MCF 10A (cell line): ENCODE measurements around the gene MNX1. TPM values are rescaled to one million over a fixed set of nuclear protein-coding genes. Genes with fewer than 3 reads are reported as not detected.

Source experiments
- BruUV-seq: library from RNA; stranded (reverse); fragments of 400-500 nt; replicated peaks from 2 replicates; lab custom pipeline; 2021; lab: Mats Ljungman, UMichigan
- CTCF ChIA-PET: fragments of 300-600 bp; sonication (Branson Sonifier 250); formaldehyde crosslinking; extraction: SDS; loops from one replicate; lab custom pipeline; 2021; ENCODE audit warnings: antibody characterized with exemption, inconsistent platforms; lab: Yijun Ruan, JAX
- POLR2A ChIA-PET: fragments of 300-600, 350-650 bp; sonication (Branson Sonifier 250); formaldehyde crosslinking; extraction: SDS; loops from one replicate; lab custom pipeline; 2020; ENCODE audit warnings: antibody characterized with exemption, inconsistent platforms; lab: Yijun Ruan, JAX
- DNase-seq: peaks from one replicate; pipeline ENCODE4 v3.0.0-alpha.2; 2018; ENCODE audit not compliant: unreplicated experiment
- H3K27ac Mint-ChIP-seq: one replicate; pipeline ENCODE4 v1.8.0; 2022; ENCODE audit warnings: mild to moderate bottlenecking, low read depth, mixed read lengths; ENCODE audit not compliant: unreplicated experiment
- H3K27me3 Mint-ChIP-seq: one replicate; pipeline ENCODE4 v1.8.0; 2022; ENCODE audit warnings: mixed read lengths; ENCODE audit not compliant: insufficient read depth, unreplicated experiment
- H3K36me3 Mint-ChIP-seq: one replicate; pipeline ENCODE4 v1.8.0; 2022; ENCODE audit warnings: mild to moderate bottlenecking, moderate library complexity, mixed read lengths; ENCODE audit not compliant: insufficient read depth, unreplicated experiment
- H3K4me1 Mint-ChIP-seq: one replicate; pipeline ENCODE4 v1.8.0; 2022; ENCODE audit warnings: mixed read lengths; ENCODE audit not compliant: insufficient read depth, unreplicated experiment
- H3K4me3 Mint-ChIP-seq: one replicate; pipeline ENCODE4 v1.8.0; 2022; ENCODE audit warnings: mild to moderate bottlenecking, moderate library complexity, mixed read lengths; ENCODE audit not compliant: unreplicated experiment
- H3K9me3 Mint-ChIP-seq: one replicate; pipeline ENCODE4 v1.8.0; 2022; ENCODE audit warnings: mixed read lengths; ENCODE audit not compliant: unreplicated experiment
- intact Hi-C: fragments of 100-400 bp; cut with micrococcal nuclease; formaldehyde crosslinking; loops from 2 replicates; pipeline ENCODE4 v1.14.1; 2022
- total RNA-seq: library from RNA; stranded (reverse); gene quantifications from 2 replicates; pipeline ENCODE4 v1.2.3, GENCODE V29; 2022
- TF ChIP-seq, protein P1 (sequence below): fragments of 200-600 bp; IDR thresholded peaks from one replicate; pipeline ENCODE4 v1.8.0; 2022; ENCODE audit warnings: antibody characterized with exemption, mild to moderate bottlenecking; ENCODE audit not compliant: unreplicated experiment

MNX1 gene
- total RNA-seq, 1 experiment from 2014 or later: 0.47 TPM

DNA sequence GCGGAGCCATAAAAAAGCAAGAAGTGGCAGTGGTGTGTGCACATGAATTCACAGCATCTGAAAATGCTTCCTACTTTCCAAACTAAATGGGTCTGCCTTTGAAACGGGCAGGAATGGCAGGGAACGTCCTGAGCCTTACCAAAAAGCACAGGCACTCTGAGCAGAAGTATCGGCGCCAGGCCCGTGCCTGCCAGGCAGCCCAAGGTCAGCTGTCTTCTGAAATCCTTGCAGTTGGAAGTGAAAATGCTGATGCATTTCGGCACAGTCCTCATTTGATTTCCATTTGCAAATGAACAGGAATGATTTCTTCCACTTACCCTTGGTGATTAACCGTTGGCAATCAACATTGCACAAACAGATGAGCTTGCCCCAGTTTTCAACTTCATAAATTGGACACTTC, 47.6 kb upstream of the MNX1 start:
- no peak overlapping the region for H3K4me3 Mint-ChIP-seq
- ChIA-PET CTCF (no interaction called here), POLR2A (no interaction called here)
- H3K4me1 Mint-ChIP-seq: no peaks in the 10 kb centered on the region
- H3K27ac Mint-ChIP-seq: no peak overlapping the region
- H3K9me3 Mint-ChIP-seq: peaks cover 7% of the 10 kb centered on the region
- H3K27me3 Mint-ChIP-seq: peaks cover 31% of the 10 kb centered on the region
- TF ChIP-seq, protein P1, sequence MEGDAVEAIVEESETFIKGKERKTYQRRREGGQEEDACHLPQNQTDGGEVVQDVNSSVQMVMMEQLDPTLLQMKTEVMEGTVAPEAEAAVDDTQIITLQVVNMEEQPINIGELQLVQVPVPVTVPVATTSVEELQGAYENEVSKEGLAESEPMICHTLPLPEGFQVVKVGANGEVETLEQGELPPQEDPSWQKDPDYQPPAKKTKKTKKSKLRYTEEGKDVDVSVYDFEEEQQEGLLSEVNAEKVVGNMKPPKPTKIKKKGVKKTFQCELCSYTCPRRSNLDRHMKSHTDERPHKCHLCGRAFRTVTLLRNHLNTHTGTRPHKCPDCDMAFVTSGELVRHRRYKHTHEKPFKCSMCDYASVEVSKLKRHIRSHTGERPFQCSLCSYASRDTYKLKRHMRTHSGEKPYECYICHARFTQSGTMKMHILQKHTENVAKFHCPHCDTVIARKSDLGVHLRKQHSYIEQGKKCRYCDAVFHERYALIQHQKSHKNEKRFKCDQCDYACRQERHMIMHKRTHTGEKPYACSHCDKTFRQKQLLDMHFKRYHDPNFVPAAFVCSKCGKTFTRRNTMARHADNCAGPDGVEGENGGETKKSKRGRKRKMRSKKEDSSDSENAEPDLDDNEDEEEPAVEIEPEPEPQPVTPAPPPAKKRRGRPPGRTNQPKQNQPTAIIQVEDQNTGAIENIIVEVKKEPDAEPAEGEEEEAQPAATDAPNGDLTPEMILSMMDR: no peak
- intact Hi-C loops: no loop called here
- no TSS peak for BruUV-seq
- no peak for DNase-seq
- H3K36me3 Mint-ChIP-seq: no peaks in the 10 kb centered on the region

DNA sequence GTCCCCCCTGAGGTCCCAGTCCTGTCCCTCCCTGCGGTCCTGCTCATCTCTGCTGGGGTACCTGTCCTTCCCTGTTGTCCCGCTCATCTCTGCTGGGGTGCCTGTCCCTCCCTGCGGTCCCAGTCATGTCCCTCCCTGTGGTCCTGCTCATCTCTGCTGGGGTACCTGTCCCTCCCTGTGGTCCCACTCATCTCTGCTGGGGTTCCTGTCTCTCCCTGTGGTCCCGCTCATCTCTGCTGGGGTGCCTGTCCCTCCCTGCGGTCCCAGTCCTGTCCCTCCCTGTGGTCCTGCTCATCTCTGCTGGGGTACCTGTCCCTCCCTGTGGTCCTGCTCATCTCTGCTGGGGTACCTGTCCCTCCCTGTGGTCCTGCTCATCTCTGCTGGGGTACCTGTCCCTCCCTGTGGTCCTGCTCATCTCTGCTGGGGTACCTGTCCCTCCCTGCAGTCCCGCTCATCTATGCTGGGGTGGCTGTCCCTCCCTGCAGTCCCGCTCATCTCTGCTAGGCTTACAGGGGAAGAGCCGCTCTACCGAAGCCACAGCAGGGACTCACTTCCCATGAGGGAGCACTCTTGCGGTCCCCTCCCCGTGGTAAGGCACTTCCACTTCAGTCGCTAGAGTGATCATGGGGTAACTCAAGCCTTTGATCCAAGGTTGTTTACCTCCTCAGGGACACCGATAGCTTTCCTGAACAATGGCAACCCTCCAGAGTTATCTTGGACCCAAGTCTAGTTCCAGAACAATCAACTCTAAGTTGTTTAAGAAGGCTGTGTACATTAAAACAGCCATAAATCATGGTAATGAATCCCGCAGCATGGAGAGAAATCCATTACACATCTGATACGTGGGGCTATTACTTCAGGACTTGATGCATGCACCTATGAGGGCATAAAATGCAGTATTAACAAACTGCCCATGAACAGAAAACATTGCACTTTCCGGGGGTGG, 46.8 kb upstream of the MNX1 start:
- intact Hi-C loops: no loop called here
- ChIA-PET POLR2A (no interaction called here), CTCF (no interaction called here)
- BruUV-seq: no TSS peak
- Mint-ChIP-seq H3K4me1 (no peaks in the 10 kb centered on the region), H3K36me3 (no peaks in the 10 kb centered on the region), H3K9me3 (peaks cover 7% of the 10 kb centered on the region), H3K27me3 (peaks cover 36% of the 10 kb centered on the region), H3K4me3 (no peak overlapping the region), H3K27ac (no peak overlapping the region)
- no peak for DNase-seq
- TF ChIP-seq, protein P1: no peak

DNA sequence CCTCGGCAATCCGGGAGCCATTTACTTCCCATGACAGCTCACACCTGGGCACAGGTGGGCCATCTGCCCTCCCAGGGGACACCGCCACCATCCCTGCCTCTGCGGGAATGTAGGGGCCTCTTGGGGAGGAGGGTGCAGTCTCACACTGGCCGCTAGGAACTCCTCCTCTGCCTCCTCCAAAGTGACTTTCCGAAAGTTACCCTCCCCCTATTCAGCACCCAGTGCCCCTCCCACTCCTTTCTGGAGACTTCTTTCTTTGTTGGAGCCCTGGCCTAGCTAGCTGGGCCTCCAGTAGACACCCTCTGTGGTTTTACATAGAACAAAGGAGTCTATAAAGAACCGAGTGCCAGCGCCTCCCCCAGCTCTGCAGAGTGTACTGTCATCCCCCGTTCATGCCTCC, 45.8 kb upstream of the MNX1 start:
- BruUV-seq: no TSS peak
- peaks cover 7% of the 10 kb centered on the region for H3K9me3 Mint-ChIP-seq
- ChIA-PET POLR2A (no interaction called here), CTCF (no interaction called here)
- no peak overlapping the region for H3K27ac Mint-ChIP-seq
- peaks cover 36% of the 10 kb centered on the region for H3K27me3 Mint-ChIP-seq
- no peak for DNase-seq
- H3K4me1 Mint-ChIP-seq: no peaks in the 10 kb centered on the region
- no peaks in the 10 kb centered on the region for H3K36me3 Mint-ChIP-seq
- no peak overlapping the region for H3K4me3 Mint-ChIP-seq
- TF ChIP-seq, protein P1: no peak
- intact Hi-C loops: no loop called here

DNA sequence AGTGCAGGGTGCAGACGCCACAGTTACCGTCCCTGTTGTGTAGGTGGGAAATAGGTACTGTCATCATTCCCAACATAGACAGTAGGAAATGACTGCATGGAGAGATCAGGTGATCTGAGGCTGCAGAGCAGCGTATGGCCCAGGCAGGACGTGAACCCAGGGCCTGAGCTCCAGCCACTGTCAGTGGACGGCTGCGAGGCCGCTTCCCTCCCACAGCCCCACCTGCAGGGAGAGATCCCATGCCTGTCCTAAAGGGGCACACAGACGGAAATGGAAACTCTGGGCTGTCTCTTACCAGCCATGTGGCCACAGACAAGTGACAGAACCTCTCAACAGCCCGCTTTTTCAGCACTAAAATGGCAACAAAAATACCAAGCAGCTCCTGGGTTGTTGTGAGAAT, 44.5 kb upstream of the MNX1 start:
- Mint-ChIP-seq H3K36me3 (no peaks in the 10 kb centered on the region), H3K4me1 (no peaks in the 10 kb centered on the region), H3K27ac (no peak overlapping the region), H3K9me3 (peaks cover 7% of the 10 kb centered on the region), H3K27me3 (peaks cover 29% of the 10 kb centered on the region), H3K4me3 (no peak overlapping the region)
- intact Hi-C loops: no loop called here
- POLR2A ChIA-PET: no interaction called here
- CTCF ChIA-PET: interaction anchor here (0.7 kb wide), 1 partner anchor 88 kb away, joined by 3 read pairs; no protein-coding TSS in a partner anchor
- TF ChIP-seq, protein P1: no peak
- DNase-seq: no peak
- no TSS peak for BruUV-seq
